Measurements from ENCODE around the gene UBE2E3.

DNA sequence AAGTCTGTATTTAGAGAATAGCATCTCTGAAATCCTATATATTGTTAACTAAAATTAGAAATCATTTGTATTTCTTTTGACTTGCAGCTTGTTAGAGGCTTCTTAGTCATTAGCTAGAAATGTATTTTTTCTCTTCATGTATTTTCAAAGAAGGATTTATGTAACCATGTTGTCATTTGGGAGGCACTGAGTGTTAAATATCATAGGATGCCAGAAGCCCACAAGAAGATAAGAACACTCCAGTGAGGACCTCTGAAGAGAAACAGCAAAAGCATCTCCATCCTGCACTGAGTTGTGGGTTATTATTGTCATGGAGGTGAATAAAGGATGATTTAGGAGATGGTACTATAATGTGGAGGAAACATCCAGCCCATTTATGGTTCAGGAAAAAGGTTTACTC lies 93.5 kb downstream of the UBE2E3 start:
- TF ChIP-seq, protein P1, sequence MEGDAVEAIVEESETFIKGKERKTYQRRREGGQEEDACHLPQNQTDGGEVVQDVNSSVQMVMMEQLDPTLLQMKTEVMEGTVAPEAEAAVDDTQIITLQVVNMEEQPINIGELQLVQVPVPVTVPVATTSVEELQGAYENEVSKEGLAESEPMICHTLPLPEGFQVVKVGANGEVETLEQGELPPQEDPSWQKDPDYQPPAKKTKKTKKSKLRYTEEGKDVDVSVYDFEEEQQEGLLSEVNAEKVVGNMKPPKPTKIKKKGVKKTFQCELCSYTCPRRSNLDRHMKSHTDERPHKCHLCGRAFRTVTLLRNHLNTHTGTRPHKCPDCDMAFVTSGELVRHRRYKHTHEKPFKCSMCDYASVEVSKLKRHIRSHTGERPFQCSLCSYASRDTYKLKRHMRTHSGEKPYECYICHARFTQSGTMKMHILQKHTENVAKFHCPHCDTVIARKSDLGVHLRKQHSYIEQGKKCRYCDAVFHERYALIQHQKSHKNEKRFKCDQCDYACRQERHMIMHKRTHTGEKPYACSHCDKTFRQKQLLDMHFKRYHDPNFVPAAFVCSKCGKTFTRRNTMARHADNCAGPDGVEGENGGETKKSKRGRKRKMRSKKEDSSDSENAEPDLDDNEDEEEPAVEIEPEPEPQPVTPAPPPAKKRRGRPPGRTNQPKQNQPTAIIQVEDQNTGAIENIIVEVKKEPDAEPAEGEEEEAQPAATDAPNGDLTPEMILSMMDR (IDR thresholded peaks at IDR 0.05 in 8 of 11, conservative IDR thresholded peaks at IDR 0.05 in 3 of 11) = no peak
- TF ChIP-seq POLR2A (IDR thresholded peaks at IDR 0.05) (no peak), POLR2AphosphoS5 (IDR thresholded peaks at IDR 0.05) (no peak)

Data from spleen (tissue), 7 donors.